ENCODE data around the gene SHH.

SHH gene

DNA sequence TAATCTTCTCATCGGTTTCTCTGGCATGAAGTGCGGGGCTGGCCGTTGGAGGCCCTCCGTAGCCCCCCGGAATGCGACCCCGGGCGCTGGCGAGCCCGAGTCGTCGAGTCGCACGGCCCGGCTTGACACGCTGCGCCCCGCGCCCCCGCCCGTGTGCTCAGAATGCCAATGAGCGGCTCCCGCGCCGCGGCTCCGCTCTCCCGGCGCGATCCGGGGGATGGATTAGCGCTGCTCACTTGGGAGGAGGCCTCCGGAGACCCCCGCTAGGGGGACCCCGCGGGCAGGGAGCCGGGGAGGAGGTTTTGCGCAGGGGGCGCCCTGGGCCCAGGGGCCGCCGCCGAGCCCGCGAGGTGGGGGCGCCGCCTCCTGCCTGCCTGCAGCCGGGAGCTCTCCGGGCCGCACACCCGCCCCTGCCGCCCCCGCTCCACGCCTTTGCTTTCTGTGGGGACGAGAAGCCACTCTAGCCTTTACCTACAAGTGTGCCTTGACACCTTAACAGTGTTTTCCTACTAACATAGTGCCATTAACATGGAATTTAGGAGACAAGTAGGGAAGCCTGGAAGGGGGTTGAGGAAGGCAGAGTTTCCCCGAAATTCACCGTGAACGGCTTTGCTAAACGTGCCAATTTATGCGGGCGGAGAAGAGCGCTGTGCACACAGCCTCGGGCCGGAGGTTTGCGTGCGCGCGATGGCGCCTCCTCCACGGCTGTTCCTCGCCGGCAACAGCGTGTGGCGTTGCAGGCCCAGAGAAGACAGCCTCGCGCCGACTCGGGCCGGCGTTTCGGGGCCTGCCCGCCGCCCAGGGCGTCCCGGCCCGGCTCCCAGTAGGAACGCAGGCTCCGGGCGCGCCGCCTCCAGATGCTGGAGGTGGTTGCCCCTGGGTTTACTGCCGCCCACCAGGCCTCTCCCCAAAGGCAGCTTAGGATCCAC, 7.1 kb downstream of the SHH start:
- DNase-seq: peak in 1 of 2 experiments; percentile 7

DNA sequence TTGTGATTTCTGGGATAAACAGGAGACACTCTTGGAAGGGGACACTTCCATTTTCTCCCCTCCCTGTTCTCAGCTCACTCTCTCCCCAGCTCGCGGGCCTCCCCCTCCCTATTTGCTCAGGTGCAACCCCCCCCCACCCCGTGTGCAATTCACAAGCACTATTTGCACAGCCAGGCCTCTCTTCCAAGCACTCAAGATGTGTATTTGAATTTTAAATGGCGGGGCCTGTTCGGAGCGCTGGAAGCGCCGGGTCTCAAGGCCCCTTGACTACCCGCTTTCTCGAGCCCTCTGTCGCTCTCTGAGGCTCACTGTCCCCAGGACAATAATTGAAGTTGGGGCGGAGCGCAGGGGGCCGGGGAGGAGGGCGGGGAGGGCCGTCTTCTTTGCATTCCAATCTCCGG, 7.8 kb downstream of the SHH start:
- peak; percentile 11 to 15 for DNase-seq

DNA sequence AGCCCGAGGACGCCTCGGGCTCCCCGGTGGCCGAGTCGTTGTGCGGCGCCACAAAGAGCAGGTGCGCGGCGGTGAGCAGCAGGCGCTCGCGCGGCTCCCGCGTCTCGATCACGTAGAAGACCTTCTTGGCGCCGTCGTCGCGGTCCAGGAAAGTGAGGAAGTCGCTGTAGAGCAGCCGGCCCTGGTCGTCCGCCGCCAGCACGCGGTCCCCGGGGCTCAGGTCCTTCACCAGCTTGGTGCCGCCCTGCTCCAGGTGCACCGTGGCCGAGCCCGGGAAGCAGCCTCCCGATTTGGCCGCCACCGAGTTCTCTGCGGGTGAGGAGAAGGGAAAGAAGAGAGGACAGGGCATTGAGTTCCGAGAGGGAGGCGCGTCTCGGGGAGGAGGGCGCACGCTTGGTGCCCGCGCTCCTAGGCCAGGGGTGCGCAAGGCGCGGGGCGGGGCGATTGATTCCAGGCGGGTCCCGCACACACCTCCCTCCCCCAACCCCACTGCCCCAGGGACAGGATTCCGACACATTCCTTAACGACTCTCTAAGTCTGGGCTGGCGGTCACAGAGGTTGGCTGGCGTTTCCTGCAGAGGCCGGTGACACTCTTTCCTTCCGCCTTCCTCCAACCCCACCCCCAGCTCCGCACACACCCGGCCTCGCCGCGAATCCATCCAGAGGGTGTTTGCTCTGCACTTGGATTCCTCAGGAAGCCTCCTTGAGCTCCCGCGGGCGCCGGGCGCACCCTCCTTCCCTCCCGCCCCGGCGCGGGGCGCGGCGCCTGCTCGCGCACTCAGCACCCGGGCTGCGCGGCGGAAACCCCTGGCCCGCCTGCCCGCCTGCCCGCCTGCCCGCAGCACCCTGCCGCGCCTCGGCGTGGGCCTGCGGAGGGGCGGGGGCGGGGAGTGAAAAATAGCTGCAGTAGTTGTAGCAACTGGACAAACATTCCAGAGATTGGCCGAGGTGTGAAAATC, 8.6 kb downstream of the SHH start:
- no peak for DNase-seq

DNA sequence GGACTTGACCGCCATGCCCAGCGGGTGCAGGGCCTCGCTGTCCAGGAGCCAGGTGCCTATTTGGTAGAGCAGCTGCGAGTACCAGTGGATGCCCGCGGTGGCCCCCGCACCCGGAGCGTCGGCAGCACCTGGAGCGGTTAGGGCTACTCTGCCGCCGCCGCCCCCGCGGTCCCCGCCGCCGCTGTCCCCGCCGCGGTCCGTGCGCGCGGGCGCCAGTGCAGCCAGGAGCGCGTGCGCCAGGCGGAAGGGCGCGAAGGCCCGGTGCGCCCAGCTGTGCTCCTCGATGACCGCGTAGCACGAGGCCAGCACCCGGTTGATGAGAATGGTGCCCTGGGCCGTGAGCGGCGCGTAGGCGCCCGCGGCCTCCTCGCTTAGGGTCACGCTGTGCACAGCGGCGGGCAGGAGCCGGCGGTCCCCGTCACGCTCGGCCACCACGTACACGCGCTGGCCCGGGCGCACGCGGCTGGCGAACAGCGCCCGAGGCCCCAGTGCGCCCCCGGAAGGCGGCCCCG, 9.3 kb downstream of the SHH start:
- no peak for DNase-seq

DNA sequence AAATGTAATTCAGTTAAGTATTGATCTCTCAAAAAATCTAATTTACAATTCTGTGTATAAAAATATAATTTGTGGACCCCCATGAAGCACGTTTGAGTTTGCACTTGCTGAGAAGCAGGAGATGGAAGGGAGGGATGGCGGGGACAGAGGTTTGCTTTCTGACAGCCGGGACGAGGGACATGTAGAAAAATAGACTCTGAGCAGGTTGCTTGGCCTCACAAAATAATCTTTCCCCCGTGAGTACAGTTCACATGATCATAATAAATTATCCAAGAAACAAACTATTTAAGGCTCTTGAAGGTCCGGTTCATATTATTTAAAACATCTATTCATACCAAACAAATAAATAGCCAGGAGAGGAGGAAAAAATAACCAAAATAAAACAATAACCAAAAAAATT, 10.0 kb downstream of the SHH start:
- no peak for DNase-seq

DNA sequence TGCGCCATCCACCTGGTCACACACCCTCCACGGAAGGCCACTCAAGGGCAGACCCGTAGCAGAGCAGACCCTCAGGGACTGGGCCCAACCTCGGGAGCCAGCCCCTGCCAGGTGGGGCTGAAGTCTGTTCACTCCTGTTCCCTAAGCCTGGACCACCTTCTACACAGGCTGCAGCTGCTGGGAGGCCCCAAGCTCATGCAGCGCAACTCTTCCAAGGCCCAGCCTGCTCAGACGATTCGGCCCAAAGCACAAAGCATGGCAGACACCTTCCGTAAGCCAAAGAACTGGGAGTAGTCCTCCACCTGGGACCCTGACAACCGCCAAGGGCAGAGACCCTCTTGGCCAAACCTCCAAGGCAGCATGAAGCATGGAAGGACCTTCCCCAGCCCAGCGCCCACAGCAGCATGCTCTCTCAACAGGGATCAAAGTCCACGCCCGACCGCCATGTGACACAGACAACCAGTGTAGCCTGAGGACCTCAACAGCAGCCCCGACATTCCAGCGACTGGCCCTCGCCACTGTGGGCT, 11.5 kb downstream of the SHH start:
- no peak for DNase-seq

DNA sequence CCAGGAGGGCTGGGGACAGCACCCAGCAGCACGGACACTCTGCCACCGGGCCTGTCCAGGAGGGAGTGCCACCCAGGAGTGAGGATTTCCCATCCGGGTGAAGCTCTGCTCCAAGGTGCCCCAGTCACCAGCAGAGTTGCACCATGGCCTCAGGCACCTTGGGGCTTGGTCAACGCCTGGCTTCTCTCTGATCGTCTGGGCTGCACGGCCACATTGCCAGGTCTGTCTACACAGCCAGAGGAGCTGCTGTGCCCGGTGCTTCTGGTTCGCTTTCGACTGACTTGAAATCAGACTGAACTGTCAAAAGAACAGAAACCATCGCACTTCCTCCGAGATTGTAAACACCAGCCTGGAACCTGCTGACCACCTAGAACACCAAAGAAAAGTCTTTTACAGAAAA, 12.0 kb downstream of the SHH start:
- no peak for DNase-seq

DNA sequence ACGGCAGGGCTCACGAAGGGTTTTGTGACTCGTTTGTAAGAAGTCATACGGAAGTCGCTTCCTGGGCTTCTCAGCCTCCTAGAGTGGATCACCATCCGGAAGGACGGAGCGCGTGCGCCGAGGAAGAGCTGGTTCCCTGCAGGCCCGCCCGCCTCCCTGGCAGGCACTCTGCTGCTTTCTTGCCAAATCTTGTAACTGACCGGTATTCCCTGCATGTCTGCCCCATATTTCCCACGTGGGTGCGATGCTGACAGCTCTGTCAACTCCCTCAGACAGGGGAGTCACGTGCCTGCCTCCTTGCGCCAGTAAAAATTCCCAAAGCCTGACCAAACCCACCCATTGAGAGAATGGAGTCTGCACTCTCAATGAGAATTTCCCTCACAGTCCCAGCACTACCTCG, 12.7 kb downstream of the SHH start:
- DNase-seq: no peak

DNA sequence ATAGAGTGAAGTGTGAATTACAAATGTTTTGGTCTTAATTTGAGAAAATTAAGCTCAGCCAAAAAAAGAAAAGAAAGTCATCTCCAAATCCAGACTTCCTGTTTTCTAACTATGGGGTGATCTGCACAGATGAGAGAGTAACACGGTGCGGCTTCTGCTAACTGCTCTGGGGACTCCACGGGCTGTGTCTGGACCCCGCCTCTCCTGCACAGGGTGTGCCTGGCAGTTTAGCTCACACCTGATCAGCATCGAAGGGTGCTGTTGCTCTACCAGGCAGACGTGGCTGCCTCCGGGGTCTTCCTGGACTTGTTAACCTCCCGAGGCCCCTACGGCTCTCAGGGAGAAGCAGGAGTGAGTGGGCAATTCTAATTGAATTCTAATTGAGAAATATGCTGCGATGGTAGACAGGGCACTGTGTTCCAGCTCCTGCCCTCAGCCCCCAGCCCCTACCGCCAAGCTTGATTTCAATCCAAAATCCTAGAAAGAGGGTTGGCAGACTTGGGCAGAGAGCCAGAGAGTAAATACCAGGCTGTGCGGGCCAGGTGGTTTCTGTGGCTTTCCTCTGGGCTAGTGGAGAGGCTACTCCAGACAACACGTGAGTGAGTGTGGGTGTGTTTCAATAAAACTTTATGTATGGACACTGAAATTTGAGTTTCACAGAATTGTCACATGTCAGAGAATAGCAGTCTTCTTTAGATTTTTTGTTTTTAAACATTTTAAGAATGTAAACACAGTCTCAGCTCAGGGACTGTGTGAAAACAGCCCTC, 13.4 kb downstream of the SHH start:
- DNase-seq: peak; percentile 58 to 71

DNA sequence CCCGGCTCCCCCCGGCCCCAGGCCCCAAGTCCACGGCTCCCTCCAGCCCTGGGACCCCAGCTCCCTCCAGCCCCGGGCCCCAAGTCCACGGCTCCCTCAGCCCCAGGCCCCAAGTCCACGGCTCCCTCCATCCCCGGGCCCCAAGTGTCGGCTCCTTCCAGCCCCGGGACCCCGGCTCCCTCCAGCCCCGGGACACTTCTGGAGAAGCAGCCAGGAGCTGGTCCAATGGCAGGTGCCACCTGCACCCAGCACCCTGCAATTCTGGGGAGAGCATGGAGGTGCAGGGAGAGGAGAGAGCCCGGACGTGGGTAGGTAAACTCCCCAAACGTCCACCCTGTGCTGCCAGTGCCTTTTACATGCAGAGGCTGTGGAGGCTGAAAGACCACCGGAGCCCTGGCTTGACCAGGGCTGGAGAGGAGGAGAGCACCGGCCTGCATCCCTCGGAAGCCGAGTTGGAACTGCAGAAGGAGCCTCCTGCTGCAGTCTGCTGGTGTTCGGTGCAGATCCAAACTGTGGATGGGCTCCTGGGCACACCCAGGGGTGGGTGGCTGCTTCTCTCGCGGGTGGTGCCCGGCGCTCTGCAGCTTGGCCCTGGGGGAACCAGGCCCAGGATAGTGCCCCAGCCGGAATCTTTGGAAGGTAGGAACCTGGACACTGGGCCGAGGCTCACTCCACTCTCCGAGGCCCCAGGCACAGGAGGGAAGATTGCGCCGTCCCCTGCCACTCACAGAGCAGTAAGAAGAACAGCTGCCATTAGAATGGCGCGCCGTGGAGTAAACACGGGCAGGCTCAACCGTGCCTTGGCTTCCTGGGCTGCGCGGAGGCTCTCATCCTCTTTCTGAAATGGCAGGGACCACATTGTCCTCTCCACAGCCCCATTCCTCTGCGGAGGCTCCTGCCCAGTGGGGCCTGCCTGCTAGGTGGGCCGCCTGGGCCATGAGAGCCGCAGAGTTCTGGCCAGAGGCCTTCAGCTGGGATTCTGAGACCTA, 14.7 kb downstream of the SHH start:
- no peak for DNase-seq

DNA sequence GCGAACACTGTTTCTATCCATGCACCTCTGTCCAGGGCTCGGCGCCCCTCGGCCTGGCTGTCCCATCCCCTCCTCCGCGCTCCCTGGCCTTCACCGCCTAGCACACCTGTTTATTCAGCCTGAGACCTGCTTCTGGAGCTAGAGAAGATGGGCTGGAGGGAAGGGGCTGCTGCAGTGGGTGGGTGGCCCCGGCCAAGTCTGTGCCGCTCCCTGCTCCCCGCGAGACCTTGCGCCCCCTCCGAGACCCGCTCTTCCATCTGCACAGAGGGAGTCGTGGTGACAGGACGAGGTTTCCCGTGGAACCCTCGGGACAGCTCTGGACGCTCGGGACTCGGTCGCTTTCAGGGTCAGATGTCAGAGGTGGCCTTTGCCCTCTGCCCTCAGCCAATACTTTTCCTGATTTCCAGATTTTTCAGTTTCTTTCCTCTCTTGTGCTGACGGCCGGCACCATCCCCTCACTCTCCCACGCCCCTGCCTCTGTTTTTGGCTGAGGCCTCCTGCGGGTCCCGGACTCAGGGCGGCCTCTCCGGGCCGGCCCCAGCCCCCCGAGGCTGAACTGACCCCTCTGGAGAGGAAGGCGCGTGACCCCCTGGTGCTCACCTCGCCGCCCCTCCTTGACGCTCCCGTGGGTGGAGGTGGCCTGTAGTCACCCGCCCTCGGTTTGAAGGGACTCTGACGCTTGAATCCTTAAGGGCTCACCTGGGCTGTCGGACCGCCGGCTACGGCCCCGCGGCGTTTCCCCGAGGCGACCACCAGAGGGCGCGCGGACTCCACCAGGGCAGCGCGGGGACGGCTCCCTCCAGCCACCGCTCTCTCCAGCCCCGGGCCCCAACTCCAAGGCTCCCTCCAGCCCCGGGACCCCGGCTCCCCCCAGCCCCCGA, 15.6 kb downstream of the SHH start:
- DNase-seq: peak in 1 of 2 experiments; percentile 6

DNA sequence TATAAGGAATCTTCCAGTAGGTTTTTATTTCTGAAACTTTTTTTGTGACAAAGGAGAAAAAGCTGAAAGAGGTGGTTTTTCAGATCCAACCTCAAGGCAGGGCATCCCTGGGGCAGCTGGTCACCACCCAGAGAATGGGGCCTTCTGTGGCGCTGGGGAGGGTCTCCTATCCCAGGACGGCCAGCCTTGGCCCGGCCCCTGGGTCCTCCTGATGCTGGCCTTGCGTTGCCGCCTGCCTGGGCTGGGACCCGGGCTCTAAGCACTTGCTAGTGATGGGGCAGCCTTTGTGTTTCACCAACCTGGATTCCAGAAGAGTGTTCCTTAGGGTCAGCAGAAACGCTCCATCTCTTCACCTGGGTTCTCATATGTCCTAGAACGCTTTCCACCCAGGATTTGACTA, 16.3 kb downstream of the SHH start:
- no peak for DNase-seq

DNA sequence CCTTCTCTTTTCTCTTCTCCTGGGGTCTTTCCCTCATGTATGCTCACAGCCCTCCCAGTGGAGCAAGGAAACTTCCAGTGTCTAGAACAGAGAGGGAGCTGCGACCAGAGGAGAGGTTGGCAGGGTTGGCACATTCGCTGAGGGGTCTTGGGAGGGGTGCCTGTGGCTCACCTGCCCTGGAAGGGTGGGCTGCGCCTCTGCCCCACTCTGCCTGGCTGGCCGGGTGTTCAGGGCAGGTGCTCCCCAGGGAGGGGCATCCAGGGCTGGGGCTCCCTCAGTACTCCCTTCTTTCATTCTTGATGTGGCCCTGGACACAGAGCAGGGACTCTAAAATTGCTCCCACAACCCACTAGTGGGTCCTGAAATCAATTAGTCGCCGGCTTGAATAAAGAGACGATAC, 16.9 kb downstream of the SHH start:
- no peak for DNase-seq

DNA sequence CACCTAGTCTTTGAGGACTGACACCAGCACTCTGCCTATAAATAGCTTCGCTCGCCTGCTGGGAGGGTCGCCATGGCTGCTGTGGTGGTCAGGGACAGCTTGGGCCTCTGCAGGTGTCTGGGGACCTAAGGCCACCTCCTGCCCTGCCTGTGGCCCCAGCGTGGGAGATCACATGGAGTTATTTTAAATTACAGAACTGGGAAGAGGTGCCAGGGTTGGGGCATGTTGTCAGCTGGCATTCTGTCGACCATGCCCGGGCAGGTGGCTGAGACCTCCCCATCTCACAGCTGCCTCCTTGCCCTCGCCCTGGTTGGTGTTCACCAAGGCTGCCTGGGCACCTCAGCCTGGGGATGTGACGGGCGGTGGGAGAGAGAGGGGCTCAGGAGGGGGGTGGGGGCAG, 18.1 kb downstream of the SHH start:
- no peak for DNase-seq

DNA sequence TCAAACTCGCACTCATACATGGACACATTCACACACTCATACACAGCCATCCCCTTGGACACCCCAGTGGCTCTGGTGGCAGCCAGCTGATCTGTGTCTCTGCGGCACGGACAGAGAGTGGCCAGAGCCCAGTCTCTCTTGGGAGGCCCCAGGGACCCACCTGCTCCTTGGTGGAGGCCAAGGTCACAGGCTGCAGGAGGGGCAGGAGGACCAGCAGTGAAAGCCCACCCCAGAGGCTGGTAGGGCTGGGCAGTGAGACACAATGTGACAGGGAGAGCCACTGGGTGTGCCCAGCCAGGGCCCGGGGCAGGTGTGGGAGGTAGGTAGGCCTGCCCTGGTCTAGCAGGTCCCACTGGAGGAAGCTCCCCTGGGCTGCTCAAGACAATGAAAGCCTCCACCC, 18.5 kb downstream of the SHH start:
- no peak for DNase-seq

DNA sequence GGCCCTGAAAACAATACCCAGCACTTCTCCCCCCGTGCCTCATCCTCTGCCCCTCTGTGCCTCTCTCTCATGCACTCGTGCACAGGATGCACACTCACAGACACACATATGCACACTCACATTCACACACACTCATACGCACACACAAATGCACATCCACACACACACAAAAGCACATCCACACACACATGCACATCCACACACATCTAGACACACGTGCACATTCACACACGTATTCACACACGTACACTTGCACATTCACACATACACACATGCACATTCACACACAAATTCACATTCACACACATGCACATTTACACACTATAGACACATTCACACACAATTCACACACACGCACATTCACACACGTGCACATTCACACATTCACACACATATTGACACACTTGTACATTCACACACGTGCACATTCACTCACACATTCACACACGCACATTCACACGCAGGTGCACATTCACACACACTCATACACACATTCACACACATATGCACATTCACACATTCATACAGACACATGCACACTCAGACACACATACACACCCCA, 19.2 kb downstream of the SHH start:
- DNase-seq: no peak

DNA sequence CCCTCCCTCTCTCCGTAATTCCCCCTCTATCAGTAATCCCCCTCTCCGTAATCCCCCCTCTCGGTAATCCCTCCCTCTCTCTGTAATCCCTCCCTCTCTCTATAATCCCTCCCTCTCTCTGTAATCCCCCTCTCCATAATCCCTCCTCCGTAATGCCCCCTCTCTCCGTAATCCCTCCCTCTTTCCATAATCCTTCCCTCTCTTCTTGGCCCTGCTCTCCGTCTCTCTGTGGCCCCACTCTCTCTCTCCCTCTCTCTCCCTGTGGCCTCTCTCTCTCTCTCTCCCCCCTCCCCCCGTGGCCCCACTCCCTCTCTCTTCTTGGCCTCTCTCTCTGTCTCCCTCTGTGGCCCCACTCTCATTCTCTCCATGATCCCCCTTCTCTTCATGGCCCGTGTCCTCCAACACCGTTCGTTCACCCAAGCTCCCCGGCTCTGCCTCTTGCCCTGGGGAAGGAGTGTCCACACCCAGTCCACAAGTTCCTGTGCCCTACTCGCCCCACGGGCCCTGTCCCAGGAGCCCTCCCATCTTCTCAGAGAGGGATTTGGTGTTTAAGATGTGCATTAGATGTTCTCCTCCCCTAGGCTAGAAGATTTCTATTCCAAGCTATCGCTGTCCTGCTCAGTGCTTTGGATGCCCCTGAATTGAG, 19.8 kb downstream of the SHH start:
- DNase-seq: no peak

DNA sequence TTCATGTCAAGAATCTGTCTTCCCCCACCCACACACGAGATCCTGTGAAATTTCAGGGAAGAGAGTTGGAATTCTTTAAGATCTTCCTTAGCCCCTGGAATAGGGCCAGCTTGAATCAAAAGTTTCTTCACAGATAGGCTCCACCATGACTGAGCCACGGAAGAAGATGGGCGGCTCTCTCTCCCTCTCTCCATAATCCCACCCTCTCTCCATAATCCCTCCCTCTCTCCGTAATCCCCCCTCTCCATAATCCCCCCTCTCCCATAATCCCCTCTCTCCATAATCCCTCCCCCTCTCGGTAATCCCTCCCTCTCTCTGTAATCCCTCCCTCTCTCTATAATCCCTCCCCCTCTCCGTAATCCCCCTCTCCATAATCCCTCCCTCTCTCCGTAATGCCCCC, 20.4 kb downstream of the SHH start:
- no peak for DNase-seq

DNA sequence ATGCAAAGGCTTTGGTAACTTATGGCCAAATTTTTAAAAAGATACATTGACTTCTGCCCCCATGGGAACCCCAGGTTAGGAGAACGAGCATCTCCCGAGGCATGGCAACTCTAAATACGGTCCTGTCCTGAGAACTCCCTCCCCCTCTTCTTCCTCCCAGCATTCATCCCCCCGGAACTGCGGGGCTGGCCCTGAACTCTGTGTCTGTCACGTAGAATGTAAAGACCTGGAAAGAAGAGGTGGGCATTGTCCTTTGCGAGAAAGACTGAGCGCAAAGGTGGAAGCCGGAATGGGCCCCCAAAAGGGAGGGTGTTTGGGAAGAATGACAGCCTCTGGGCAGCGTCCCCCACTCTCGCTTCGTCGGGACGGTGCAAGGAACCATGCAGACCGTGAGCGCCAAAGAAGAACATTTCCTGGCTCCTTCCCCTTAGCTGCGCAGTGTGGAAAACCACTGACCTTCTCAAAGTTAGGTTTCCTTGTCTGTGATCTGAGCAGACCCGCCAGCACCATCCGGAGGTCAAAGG, 21.0 kb downstream of the SHH start:
- no peak for DNase-seq

Data from SHP77 (cell line).